Tibial artery (tissue), 4 donors: Measurements from ENCODE around the gene CPLANE1.
A peak's percentile ranks its signal among the peaks of the same experiment; 100 is the strongest.

Experiments
- DNase-seq, 2 donors: peaks; one replicate each; pipeline ENCODE4 v3.0.0-alpha.2; 2019
- H3K27ac ChIP-seq, 2 donors: fragments of 200-600 bp; sonication (generic) in 1 of 2; 1 replicate in 1 of 2; 2 replicates in 1 of 2; pipeline ENCODE4 v1.5.1; 2018 to 2019; ENCODE audit warnings: mild to moderate bottlenecking in 1 of 2
- H3K27me3 ChIP-seq, 2 donors: fragments of 200-600 bp; sonication (generic) in 1 of 2; one replicate each; pipeline versions ENCODE4 v1.5.1 to v1.6.0; 2016 to 2019
- H3K36me3 ChIP-seq, 3 donors: fragments of 200-600 bp; sonication (generic) in 2 of 3; one replicate each; pipeline ENCODE4 v1.5.1; 2016 to 2019; ENCODE audit warnings: mild to moderate bottlenecking in 2 of 3
- H3K4me1 ChIP-seq, 4 donors: fragments of 200-600 bp; sonication (generic) in 2 of 4; 1 replicate in 3 of 4; 2 replicates in 1 of 4; pipeline ENCODE4 v1.5.1; 2016 to 2019
- H3K4me3 ChIP-seq, 2 donors: fragments of 200-600 bp; sonication (generic) in 1 of 2; 1 replicate in 1 of 2; 2 replicates in 1 of 2; pipeline ENCODE4 v1.5.1; 2018 to 2019; ENCODE audit warnings: mild to moderate bottlenecking in 2 of 2
- H3K9me3 ChIP-seq, 3 donors: fragments of 200-600 bp; sonication (generic) in 1 of 3; one replicate each; pipeline ENCODE4 v1.5.1; 2016 to 2019
- intact Hi-C: fragments of 100-400 bp; cut with DNase I; formaldehyde crosslinking; loops from one replicate; pipeline ENCODE4 v1.15.0; 2023; ENCODE audit warnings: low total_unique reads
- TF ChIP-seq, protein P1 (sequence below), 2 experiments: fragments of 200-600 bp in 1 of 2; fragments of 450-650 bp in 1 of 2; IDR thresholded peaks; one replicate each; pipeline ENCODE4 v1.5.1; 2017 to 2019; ENCODE audit warnings: antibody characterized with exemption in 2 of 2, mild to moderate bottlenecking in 1 of 2, moderate library complexity in 1 of 2

CPLANE1 gene

GRCh38 chr5:37217976-37218375 is 31.2 kb downstream of the CPLANE1 start:
- no peak overlapping the region for H3K27ac ChIP-seq
- intact Hi-C loops, result no loop called here
- H3K27me3 ChIP-seq, result no peaks in the 10 kb centered on the region
- TF ChIP-seq, protein P1, sequence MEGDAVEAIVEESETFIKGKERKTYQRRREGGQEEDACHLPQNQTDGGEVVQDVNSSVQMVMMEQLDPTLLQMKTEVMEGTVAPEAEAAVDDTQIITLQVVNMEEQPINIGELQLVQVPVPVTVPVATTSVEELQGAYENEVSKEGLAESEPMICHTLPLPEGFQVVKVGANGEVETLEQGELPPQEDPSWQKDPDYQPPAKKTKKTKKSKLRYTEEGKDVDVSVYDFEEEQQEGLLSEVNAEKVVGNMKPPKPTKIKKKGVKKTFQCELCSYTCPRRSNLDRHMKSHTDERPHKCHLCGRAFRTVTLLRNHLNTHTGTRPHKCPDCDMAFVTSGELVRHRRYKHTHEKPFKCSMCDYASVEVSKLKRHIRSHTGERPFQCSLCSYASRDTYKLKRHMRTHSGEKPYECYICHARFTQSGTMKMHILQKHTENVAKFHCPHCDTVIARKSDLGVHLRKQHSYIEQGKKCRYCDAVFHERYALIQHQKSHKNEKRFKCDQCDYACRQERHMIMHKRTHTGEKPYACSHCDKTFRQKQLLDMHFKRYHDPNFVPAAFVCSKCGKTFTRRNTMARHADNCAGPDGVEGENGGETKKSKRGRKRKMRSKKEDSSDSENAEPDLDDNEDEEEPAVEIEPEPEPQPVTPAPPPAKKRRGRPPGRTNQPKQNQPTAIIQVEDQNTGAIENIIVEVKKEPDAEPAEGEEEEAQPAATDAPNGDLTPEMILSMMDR (IDR thresholded peaks at IDR 0.05), result no peak
- no peaks in the 10 kb centered on the region for H3K4me1 ChIP-seq
- no peak for DNase-seq
- H3K9me3 ChIP-seq, result no peaks in the 10 kb centered on the region
- H3K4me3 ChIP-seq, result no peak overlapping the region
- H3K36me3 ChIP-seq, result peaks cover 27 to 96% (median 77%) of the 10 kb centered on the region in 3 donors

DNA sequence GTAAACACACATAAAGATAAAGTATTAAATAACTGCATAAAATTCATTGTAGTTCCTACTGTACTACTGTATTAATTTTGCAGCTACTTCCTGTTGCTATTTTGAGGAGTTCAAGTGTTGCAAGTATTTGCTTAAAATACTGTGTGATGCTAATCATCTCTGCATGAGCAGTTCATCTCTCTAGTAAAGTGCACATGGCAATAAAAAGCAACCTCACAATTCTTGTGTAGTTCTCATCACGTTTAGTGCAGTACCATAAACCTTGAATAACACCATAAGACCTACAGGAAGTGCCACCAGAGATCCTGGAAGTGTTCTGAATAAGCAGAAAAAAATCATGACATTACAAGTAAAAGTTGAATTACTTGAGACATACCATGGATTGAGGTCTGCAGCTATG is 34.6 kb downstream of the CPLANE1 start:
- TF ChIP-seq, protein P1 (IDR thresholded peaks at IDR 0.05), result no peak
- H3K9me3 ChIP-seq, result no peaks in the 10 kb centered on the region
- H3K4me3 ChIP-seq, result no peak overlapping the region
- H3K27me3 ChIP-seq, result no peaks in the 10 kb centered on the region
- no peaks in the 10 kb centered on the region for H3K4me1 ChIP-seq
- H3K27ac ChIP-seq, result no peak overlapping the region
- no peak for DNase-seq
- intact Hi-C loops, result no loop called here
- H3K36me3 ChIP-seq, result peaks cover 25 to 96% (median 56%) of the 10 kb centered on the region in 3 donors

DNA sequence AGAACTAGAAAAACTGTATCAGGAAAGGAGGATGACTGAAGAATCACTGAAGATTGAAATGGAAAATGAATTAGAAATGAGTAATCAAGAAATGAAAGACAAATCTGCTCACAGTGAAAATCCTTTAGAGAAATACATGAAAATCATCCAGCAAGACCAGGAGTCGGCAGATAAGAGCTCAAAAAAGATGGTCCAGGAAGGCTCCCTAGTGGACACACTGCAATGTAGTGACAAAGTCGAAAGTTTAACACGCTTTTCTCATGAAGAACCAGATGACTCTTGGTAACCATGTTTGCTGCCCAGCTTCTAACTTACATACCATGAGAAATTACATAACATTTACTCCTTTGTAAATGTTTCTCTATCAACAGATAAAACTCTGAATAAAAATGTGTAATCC is 37.1 kb downstream of the CPLANE1 start:
- H3K36me3 ChIP-seq, result peaks cover 20 to 95% (median 47%) of the 10 kb centered on the region in 3 donors
- no peak for DNase-seq
- no peaks in the 10 kb centered on the region for H3K4me1 ChIP-seq
- intact Hi-C loops, result no loop called here
- H3K4me3 ChIP-seq, result no peak overlapping the region
- TF ChIP-seq, protein P1 (IDR thresholded peaks at IDR 0.05), result no peak
- no peaks in the 10 kb centered on the region for H3K9me3 ChIP-seq
- no peaks in the 10 kb centered on the region for H3K27me3 ChIP-seq
- H3K27ac ChIP-seq, result no peak overlapping the region

- Histone ChIP-seq H3K27me3 (no peaks in the 10 kb centered on the region), H3K4me1 (no peaks in the 10 kb centered on the region), H3K36me3 (peaks cover 23 to 90% (median 44%) of the 10 kb centered on the region in 3 donors), H3K9me3 (no peaks in the 10 kb centered on the region), H3K4me3 (no peak overlapping the region), H3K27ac (no peak overlapping the region)
- TF ChIP-seq, protein P1 (IDR thresholded peaks at IDR 0.05), result no peak
- DNase-seq, result no peak
- intact Hi-C loops, result no loop called here
Observed at GRCh38 chr5:37211661-37212060, 37.5 kb downstream of the CPLANE1 start.

DNA sequence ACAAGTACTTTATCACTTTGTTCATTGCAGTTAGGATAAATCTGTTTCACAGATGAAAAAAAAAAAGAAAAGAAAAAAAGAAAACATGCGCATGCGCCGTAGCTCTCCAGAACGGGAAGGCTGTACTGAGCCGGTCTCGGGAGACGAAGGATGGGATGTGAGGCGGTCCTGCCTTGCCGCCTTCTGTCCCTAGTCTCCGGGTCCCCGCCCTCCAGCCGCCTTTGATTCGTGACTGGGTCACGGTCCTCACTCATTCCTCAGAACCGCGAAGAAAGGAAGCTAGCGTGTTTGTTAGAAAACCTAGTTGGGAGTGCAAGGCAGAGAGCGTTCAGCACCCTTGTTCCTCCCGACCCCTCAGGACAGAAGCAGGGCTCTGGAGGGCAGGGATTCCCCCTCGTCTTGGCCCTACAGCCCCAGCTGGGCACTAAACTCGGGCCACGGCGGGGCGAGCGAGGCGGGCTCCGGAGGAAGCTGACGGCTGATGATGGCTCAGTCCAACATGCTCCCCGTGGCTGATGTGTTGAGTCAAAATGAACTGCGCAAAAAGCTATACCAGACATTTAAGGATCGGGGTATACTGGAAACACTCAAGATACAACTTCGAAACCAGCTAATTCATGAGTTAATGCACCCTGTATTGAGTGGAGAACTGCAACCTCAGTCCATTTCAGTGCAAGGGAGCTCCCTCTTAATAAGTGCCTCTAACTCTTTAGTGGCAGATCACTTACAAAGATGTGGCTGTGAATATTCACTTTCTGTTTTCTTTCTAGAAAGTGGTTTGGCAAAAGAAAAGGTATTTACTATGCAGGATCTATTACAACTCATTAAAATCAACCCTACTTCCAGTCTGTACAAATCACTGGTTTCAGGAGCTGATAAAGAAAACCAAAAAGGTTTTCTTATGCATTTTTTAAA is 40.0 kb downstream of the CPLANE1 start:
- intact Hi-C loops, result no loop called here
- Histone ChIP-seq H3K27me3 (no peaks in the 10 kb centered on the region), H3K4me3 (peak overlapping the region; percentile 36 to 42), H3K9me3 (no peaks in the 10 kb centered on the region), H3K36me3 (peaks cover 36 to 91% (median 44%) of the 10 kb centered on the region in 3 donors), H3K4me1 (no peaks in the 10 kb centered on the region), H3K27ac (peak overlapping the region; percentile 38 to 45)
- TF ChIP-seq, protein P1 (IDR thresholded peaks at IDR 0.05), result no peak
- no peak for DNase-seq
